Umbilical cord (tissue), 2 donors: ENCODE results near the gene TOMM22. TPM values are rescaled to one million over a fixed set of nuclear protein-coding genes. Genes with fewer than 3 reads are reported as not detected.

ENCODE experiments used
- DNase-seq: peaks from one replicate; pipeline ENCODE4 v3.0.0-alpha.2; 2015; ENCODE audit warnings: low spot score
- total RNA-seq: library from RNA; depleted of rRNA; stranded (reverse); fragments of >200 nt; gene quantifications from one replicate; pipeline ENCODE4 v1.2.3, GENCODE V29; 2014; ENCODE audit warnings: low replicate concordance; ENCODE audit not compliant: insufficient read depth

TOMM22 gene
- total RNA-seq, 1 donor from 2014 or later = 36.1 TPM

GRCh38 chr22:38715176-38715764, 33.5 kb downstream of the TOMM22 start:
- DNase-seq = no peak

- DNase-seq = no peak
Observed at GRCh38 chr22:38715852-38716251, 34.1 kb downstream of the TOMM22 start.

- no peak for DNase-seq
Observed at GRCh38 chr22:38716271-38716670, 34.5 kb downstream of the TOMM22 start.

GRCh38 chr22:38716826-38717225, 35.1 kb downstream of the TOMM22 start:
- DNase-seq = no peak

GRCh38 chr22:38717244-38717643, 35.5 kb downstream of the TOMM22 start:
- DNase-seq = no peak

GRCh38 chr22:38718414-38718813, 36.7 kb downstream of the TOMM22 start:
- peak; percentile 51 for DNase-seq

- no peak for DNase-seq
Observed at GRCh38 chr22:38719196-38719595, 37.4 kb downstream of the TOMM22 start.

- DNase-seq = no peak
Observed at GRCh38 chr22:38720350-38720749, 38.6 kb downstream of the TOMM22 start.

GRCh38 chr22:38721551-38721950, 39.8 kb downstream of the TOMM22 start:
- DNase-seq = no peak

GRCh38 chr22:38724176-38724575, 42.4 kb downstream of the TOMM22 start:
- no peak for DNase-seq

- DNase-seq = no peak
Observed at GRCh38 chr22:38724926-38725571, 43.3 kb downstream of the TOMM22 start.

GRCh38 chr22:38725900-38726655, 44.3 kb downstream of the TOMM22 start:
- DNase-seq = no peak

GRCh38 chr22:38727123-38727522, 45.4 kb downstream of the TOMM22 start:
- DNase-seq = no peak

- no peak for DNase-seq
Observed at GRCh38 chr22:38727530-38728451, 46.0 kb downstream of the TOMM22 start.

- DNase-seq = no peak
Observed at GRCh38 chr22:38728871-38729796, 47.4 kb downstream of the TOMM22 start.

- no peak for DNase-seq
Observed at GRCh38 chr22:38729946-38730345, 48.2 kb downstream of the TOMM22 start.

- no peak for DNase-seq
Observed at GRCh38 chr22:38730411-38730871, 48.7 kb downstream of the TOMM22 start.

GRCh38 chr22:38731703-38732161, 50.0 kb downstream of the TOMM22 start:
- DNase-seq = no peak

GRCh38 chr22:38732251-38732815, 50.6 kb downstream of the TOMM22 start:
- DNase-seq = no peak

- DNase-seq = no peak
Observed at GRCh38 chr22:38733329-38733723, 51.6 kb downstream of the TOMM22 start.
